ENCODE measurements around the gene CD58.
"Not testable (repeated sequence)": the region's sequence is repeated elsewhere in the genome, so short reads cannot be mapped to it uniquely, and the experiment has no call there.

Gene CD58

GRCh38 chr1:116570358-116571214 is at the start of gene CD58:
Gene CD58 (minus strand): TSS chr1:116571026. CDS start chr1:116570972, 54 bp downstream.
- peak; percentile 40 for DNase-seq

GRCh38 chr1:116620392-116620791 is 49.6 kb upstream of the CD58 start:
- DNase-seq = not testable (repeated sequence)

GRCh38 chr1:116619106-116619505 is 48.3 kb upstream of the CD58 start:
- not testable (repeated sequence) for DNase-seq

GRCh38 chr1:116617808-116618207 is 47.0 kb upstream of the CD58 start:
- DNase-seq = not testable (repeated sequence)

GRCh38 chr1:116613825-116614224 is 43.0 kb upstream of the CD58 start:
- not testable (repeated sequence) for DNase-seq

- DNase-seq = not testable (repeated sequence)
Observed at GRCh38 chr1:116609801-116610371, 39.1 kb upstream of the CD58 start.

GRCh38 chr1:116608841-116609240 is 38.0 kb upstream of the CD58 start:
- DNase-seq = not testable (repeated sequence)

- not testable (repeated sequence) for DNase-seq
Observed at GRCh38 chr1:116608151-116608550, 37.3 kb upstream of the CD58 start.

- not testable (repeated sequence) for DNase-seq
Observed at GRCh38 chr1:116607463-116607862, 36.6 kb upstream of the CD58 start.

GRCh38 chr1:116606067-116606466 is 35.2 kb upstream of the CD58 start:
- not testable (repeated sequence) for DNase-seq

- DNase-seq = no peak
Observed at GRCh38 chr1:116605315-116605714, 34.5 kb upstream of the CD58 start.

GRCh38 chr1:116604408-116604807 is 33.6 kb upstream of the CD58 start:
- DNase-seq = not testable (repeated sequence)

GRCh38 chr1:116603646-116604045 is 32.8 kb upstream of the CD58 start:
- not testable (repeated sequence) for DNase-seq

- DNase-seq = not testable (repeated sequence)
Observed at GRCh38 chr1:116599369-116599768, 28.5 kb upstream of the CD58 start.

GRCh38 chr1:116598420-116599036 is 27.7 kb upstream of the CD58 start:
- DNase-seq = not testable (repeated sequence)

GRCh38 chr1:116597388-116597787 is 26.6 kb upstream of the CD58 start:
- DNase-seq = not testable (repeated sequence)

- DNase-seq = not testable (repeated sequence)
Observed at GRCh38 chr1:116596742-116597307, 26.0 kb upstream of the CD58 start.

GRCh38 chr1:116595946-116596741 is 25.3 kb upstream of the CD58 start:
- DNase-seq = not testable (repeated sequence)

GRCh38 chr1:116595065-116595840 is 24.4 kb upstream of the CD58 start:
- DNase-seq = not testable (repeated sequence)

- DNase-seq = not testable (repeated sequence)
Observed at GRCh38 chr1:116593977-116594376, 23.2 kb upstream of the CD58 start.

- DNase-seq = not testable (repeated sequence)
Observed at GRCh38 chr1:116593401-116593800, 22.6 kb upstream of the CD58 start.
